HEK293 (cell line): ENCODE results near the gene CIDEA.

Experiments used
- CTCF ChIA-PET: fragments of 350-600 bp; formaldehyde crosslinking; extraction: SDS; loops from one replicate; lab custom pipeline; 2021; ENCODE audit warnings: antibody characterized with exemption; lab: Yijun Ruan, JAX
- POLR2A ChIA-PET: fragments of 300-600 bp; formaldehyde crosslinking; extraction: SDS; loops from one replicate; lab custom pipeline; 2020; ENCODE audit warnings: antibody characterized with exemption, inconsistent platforms; lab: Yijun Ruan, JAX
- H3K27ac ChIP-seq: fragments of 200-500 bp; sonication (Bioruptor generic); 2 replicates; pipeline ENCODE4 v1.5.1; 2014; ENCODE audit warnings: low read depth, low read length, control low read depth, inconsistent platforms; ENCODE audit errors: extremely low read depth
- H3K36me3 ChIP-seq, 2 experiments: fragments of 200-500 bp in 1 of 2; sonication (Bioruptor generic) in 1 of 2; 1 replicate in 1 of 2; 2 replicates in 1 of 2; pipeline ENCODE4 v1.5.1; 2014 to 2017; ENCODE audit warnings: inconsistent platforms in 2 of 2, low read length in 2 of 2; ENCODE audit not compliant: control insufficient read depth in 2 of 2, insufficient read depth in 1 of 2
- H3K4me1 ChIP-seq: fragments of 200-500 bp; sonication (Bioruptor generic); 2 replicates; pipeline ENCODE4 v1.5.1; 2014; ENCODE audit warnings: mild to moderate bottlenecking, low read length, inconsistent platforms; ENCODE audit not compliant: control insufficient read depth, insufficient read depth
- H3K4me3 ChIP-seq: 2 replicates; pipeline ENCODE4 v1.5.1; 2011; ENCODE audit warnings: low read depth, mild to moderate bottlenecking, control low read depth, low read length, moderate library complexity
- H3K9me3 ChIP-seq: fragments of 200-500 bp; sonication (Bioruptor generic); 2 replicates; pipeline ENCODE4 v1.5.1; 2014; ENCODE audit warnings: low read depth, low read length, inconsistent platforms; ENCODE audit not compliant: control insufficient read depth, insufficient read depth
- EGR2 ChIP-seq: fragments of 450-650 bp; formaldehyde crosslinking; IDR thresholded peaks from 2 replicates; pipeline ENCODE4 v1.5.1; 2016; ENCODE audit warnings: low read depth, missing biosample characterization, missing genetic modification characterization
- KLF1 ChIP-seq: fragments of 450-650 bp; formaldehyde crosslinking; IDR thresholded peaks from 2 replicates; pipeline ENCODE4 v1.5.1; 2016; ENCODE audit warnings: missing biosample characterization, missing genetic modification characterization
- MEIS1 ChIP-seq: sonication (generic); formaldehyde crosslinking; IDR thresholded peaks from 2 replicates; pipeline ENCODE4 v1.8.1; 2022; ENCODE audit warnings: missing genetic modification reagents, mild to moderate bottlenecking, borderline replicate concordance
- SP7 ChIP-seq: fragments of 450-650 bp; formaldehyde crosslinking; IDR thresholded peaks from 2 replicates; pipeline ENCODE4 v1.5.1; 2016; ENCODE audit warnings: missing biosample characterization, missing genetic modification characterization
- ZEB2 ChIP-seq: fragments of 450-650 bp; formaldehyde crosslinking; IDR thresholded peaks from 2 replicates; pipeline ENCODE4 v1.5.1; 2016; ENCODE audit warnings: missing biosample characterization, missing genetic modification characterization
- ZNF214 ChIP-seq: fragments of 450-650 bp; formaldehyde crosslinking; IDR thresholded peaks from 2 replicates; pipeline ENCODE4 v1.5.1; 2017; ENCODE audit warnings: missing biosample characterization, mild to moderate bottlenecking, missing genetic modification characterization, borderline replicate concordance
- ZNF23 ChIP-seq: fragments of 450-650 bp; formaldehyde crosslinking; IDR thresholded peaks from 2 replicates; pipeline ENCODE4 v1.5.1; 2016; ENCODE audit warnings: missing biosample characterization, missing genetic modification characterization, borderline replicate concordance
- ZNF280D ChIP-seq: fragments of 450-650 bp; formaldehyde crosslinking; IDR thresholded peaks from 2 replicates; pipeline ENCODE4 v1.5.1; 2016; ENCODE audit warnings: missing biosample characterization, missing genetic modification characterization
- ZNF37A ChIP-seq: fragments of 450-650 bp; IDR thresholded peaks from 2 replicates; pipeline ENCODE4 v1.5.1; 2018; ENCODE audit warnings: missing biosample characterization, missing genetic modification characterization
- ZNF391 ChIP-seq: fragments of 450-650 bp; formaldehyde crosslinking; IDR thresholded peaks from 2 replicates; pipeline ENCODE4 v1.5.1; 2016; ENCODE audit warnings: low read depth, missing biosample characterization, missing genetic modification characterization, borderline replicate concordance
- ZNF416 ChIP-seq: fragments of 450-650 bp; formaldehyde crosslinking; IDR thresholded peaks from 2 replicates; pipeline ENCODE4 v1.5.1; 2016; ENCODE audit warnings: missing biosample characterization, missing genetic modification characterization
- ZNF423 ChIP-seq: fragments of 450-650 bp; formaldehyde crosslinking; IDR thresholded peaks from 2 replicates; pipeline ENCODE4 v1.5.1; 2016; ENCODE audit warnings: missing biosample characterization, missing genetic modification characterization
- ZNF518A ChIP-seq: fragments of 450-650 bp; formaldehyde crosslinking; conservative IDR thresholded peaks from 2 replicates; pipeline ENCODE4 v1.5.1; 2016; ENCODE audit warnings: low read depth, missing biosample characterization, missing genetic modification characterization
- ZNF654 ChIP-seq: fragments of 450-650 bp; formaldehyde crosslinking; IDR thresholded peaks from 2 replicates; pipeline ENCODE4 v1.5.1; 2016; ENCODE audit warnings: low read depth, missing biosample characterization, missing genetic modification characterization
- ZNF660 ChIP-seq: fragments of 450-650 bp; IDR thresholded peaks from 2 replicates; pipeline ENCODE4 v1.5.1; 2018; ENCODE audit warnings: missing biosample characterization, mild to moderate bottlenecking, missing genetic modification characterization
- ZSCAN16 ChIP-seq: fragments of 450-650 bp; formaldehyde crosslinking; IDR thresholded peaks from 2 replicates; pipeline ENCODE4 v1.5.1; 2016; ENCODE audit warnings: missing biosample characterization, missing genetic modification characterization
- ZSCAN18 ChIP-seq: fragments of 450-650 bp; formaldehyde crosslinking; IDR thresholded peaks from 2 replicates; pipeline ENCODE4 v1.5.1; 2016; ENCODE audit warnings: missing biosample characterization, missing genetic modification characterization
- TF ChIP-seq, protein P1 (sequence below): fragments of 450-650 bp; formaldehyde crosslinking; IDR thresholded peaks from 2 replicates; pipeline ENCODE4 v1.5.1; 2016; ENCODE audit warnings: missing biosample characterization, missing genetic modification characterization

CIDEA gene

GRCh38 chr18:12236141-12236540 lies 18.0 kb upstream of the CIDEA start:
- Histone ChIP-seq H3K9me3 (no peaks in the 10 kb centered on the region), H3K36me3 (no peaks in the 10 kb centered on the region), H3K4me3 (no peak overlapping the region), H3K4me1 (no peaks in the 10 kb centered on the region), H3K27ac (no peak overlapping the region)
- POLR2A ChIA-PET, result interaction anchor here (1.0 kb wide), 1 partner anchor 36 kb away, joined by 4 read pairs; no protein-coding TSS in a partner anchor
- CTCF ChIA-PET, result interaction anchor here (0.6 to 4.9 kb wide), 27 partner anchors 9 to 707 kb away, joined by 3 to 28 read pairs (median 5); partner anchors contain the start of gene CIDEA
- TF ChIP-seq ZEB2 (tag by site-specific recombination) (no peak), ZSCAN18 (no peak), MEIS1 (CRISPR knock-in tag) (no peak), ZNF23 (tag by site-specific recombination) (no peak)

- no peaks in the 10 kb centered on the region for H3K9me3 ChIP-seq
- ChIA-PET CTCF (interaction anchor here (0.6 to 4.9 kb wide), 35 partner anchors 8 to 525 kb away, joined by 3 to 28 read pairs (median 4); partner anchors contain the start of gene CIDEA), POLR2A (interaction anchor here (0.6 to 1.0 kb wide), 2 partner anchors 35 to 72 kb away, joined by 3 to 4 read pairs; no protein-coding TSS in a partner anchor)
- no peak overlapping the region for H3K27ac ChIP-seq
- H3K4me3 ChIP-seq, result no peak overlapping the region
- no peaks in the 10 kb centered on the region for H3K4me1 ChIP-seq
- H3K36me3 ChIP-seq, result no peaks in the 10 kb centered on the region
- TF ChIP-seq ZNF423 (tag by site-specific recombination) (peak; percentile 72; the same call in 1 of the 2 replicates), ZNF518A (no peak), KLF1 (tag by site-specific recombination) (no peak), ZNF214 (tag by site-specific recombination) (no peak), ZNF654 (peak; percentile 43), ZNF391 (tag by site-specific recombination) (0 out of 2 replicates have a peak, but pooled peaks have one; percentile 50), EGR2 (tag by site-specific recombination) (peak; percentile 71), ZNF280D (tag by site-specific recombination) (0 out of 2 replicates have a peak, but pooled peaks have one; percentile 21), SP7 (peak; percentile 42; the same call in 1 of the 2 replicates), ZNF416 (tag by site-specific recombination) (no peak), ZSCAN16 (tag by site-specific recombination) (no peak), ZNF660 (tag by site-specific recombination) (0 out of 2 replicates have a peak, but pooled peaks have one; percentile 43), ZNF37A (tag by site-specific recombination) (no peak)
- TF ChIP-seq, protein P1, sequence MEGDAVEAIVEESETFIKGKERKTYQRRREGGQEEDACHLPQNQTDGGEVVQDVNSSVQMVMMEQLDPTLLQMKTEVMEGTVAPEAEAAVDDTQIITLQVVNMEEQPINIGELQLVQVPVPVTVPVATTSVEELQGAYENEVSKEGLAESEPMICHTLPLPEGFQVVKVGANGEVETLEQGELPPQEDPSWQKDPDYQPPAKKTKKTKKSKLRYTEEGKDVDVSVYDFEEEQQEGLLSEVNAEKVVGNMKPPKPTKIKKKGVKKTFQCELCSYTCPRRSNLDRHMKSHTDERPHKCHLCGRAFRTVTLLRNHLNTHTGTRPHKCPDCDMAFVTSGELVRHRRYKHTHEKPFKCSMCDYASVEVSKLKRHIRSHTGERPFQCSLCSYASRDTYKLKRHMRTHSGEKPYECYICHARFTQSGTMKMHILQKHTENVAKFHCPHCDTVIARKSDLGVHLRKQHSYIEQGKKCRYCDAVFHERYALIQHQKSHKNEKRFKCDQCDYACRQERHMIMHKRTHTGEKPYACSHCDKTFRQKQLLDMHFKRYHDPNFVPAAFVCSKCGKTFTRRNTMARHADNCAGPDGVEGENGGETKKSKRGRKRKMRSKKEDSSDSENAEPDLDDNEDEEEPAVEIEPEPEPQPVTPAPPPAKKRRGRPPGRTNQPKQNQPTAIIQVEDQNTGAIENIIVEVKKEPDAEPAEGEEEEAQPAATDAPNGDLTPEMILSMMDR (tag by site-specific recombination), result peak; percentile 86
Measured at GRCh38 chr18:12236934-12237832, 17.0 kb upstream of the CIDEA start.
